ENCODE measurements around the gene DMRTA2. TPM values are rescaled to one million over a fixed set of nuclear protein-coding genes. Genes with fewer than 3 reads are reported as not detected.

DMRTA2 gene
- total and polyA plus RNA-seq, 9 of the 15 experiments (the other 6 are each of a cell fraction or from before 2014, with no cell fraction given), result not detected

DNA sequence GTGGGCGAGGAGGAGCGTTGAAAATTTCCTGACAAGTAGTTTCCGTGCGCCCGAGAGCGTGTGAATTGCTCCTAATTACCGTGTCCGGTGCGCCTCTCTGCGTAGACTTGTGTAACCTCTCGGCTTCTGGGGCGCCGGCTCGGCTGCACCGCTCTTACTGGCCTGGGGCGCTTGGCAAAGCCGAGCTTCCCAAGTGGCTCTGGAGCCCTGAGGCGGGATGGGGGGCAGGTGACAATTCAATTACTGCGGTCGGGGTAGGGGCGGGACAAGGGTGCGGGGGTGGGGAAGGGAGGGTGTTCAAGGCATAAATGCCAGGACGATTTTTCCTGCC, 392 bp upstream of the DMRTA2 start:
- POLR2A ChIA-PET, result interaction anchor here (0.6 to 2.3 kb wide), 4 partner anchors 9 to 1182 kb away, joined by 3 to 8 read pairs (median 4); no protein-coding TSS in a partner anchor
- CTCF ChIA-PET (ENCODE audit: low intra/inter-chr PET ratio), result no interaction called here
- peaks cover 76 to 94% of the 10 kb centered on the region in 2 experiments for H3K27me3 ChIP-seq (ENCODE audit: control insufficient read depth in 2 of 2, insufficient read depth in 2 of 2, low read length in 2 of 2)
- no peaks in the 10 kb centered on the region; the same call in 1 of the 2 replicates for H4K20me1 ChIP-seq (replicated peaks; ENCODE audit: control insufficient read depth, insufficient read depth, low read length)
- no peaks in the 10 kb centered on the region for H3K9me1 ChIP-seq (ENCODE audit: control insufficient read depth, insufficient read depth, low read length)
- no peak overlapping the region for H3K4me3 ChIP-seq
- no peak for FAIRE-seq
- no peak for ATAC-seq
- no TSS peak for BruUV-seq (replicated peaks)
- no peak overlapping the region for H3K9ac ChIP-seq (ENCODE audit: insufficient read depth in 1 of 2, low read depth in 2 of 2, low read length in 2 of 2)
- H3K36me3 ChIP-seq (ENCODE audit: control insufficient read depth, insufficient read depth, low read length), result no peaks in the 10 kb centered on the region
- no peak overlapping the region for H3K4me2 ChIP-seq (ENCODE audit: insufficient read depth, low read length)
- H3K79me2 ChIP-seq (ENCODE audit: control insufficient read depth, insufficient read depth, low read length), result no peaks in the 10 kb centered on the region
- WGBS (ENCODE audit: insufficient coverage, low coverage, missing lambda C conversion rate), result 15% methylated on average over 18 of the region's 23 CpGs
- no peak for DNase-seq (ENCODE audit: extremely low read depth in 1 of 4, low spot score in 3 of 4)
- H3K27ac ChIP-seq (ENCODE audit: extremely low read depth, low read depth, low read length), result no peak overlapping the region
- no peaks in the 10 kb centered on the region for H3K9me3 ChIP-seq (replicated peaks; ENCODE audit: control insufficient read depth, insufficient read depth, low read depth, low read length)
- in situ Hi-C loops (cut with MboI), result no loop called here
- intact Hi-C loops (cut with micrococcal nuclease), result no loop called here
- no peak overlapping the region for H2AFZ ChIP-seq (ENCODE audit: low read depth, low read length)
- H3K4me1 ChIP-seq (replicated peaks in 1 of 2; ENCODE audit: control insufficient read depth in 2 of 2, insufficient read depth in 2 of 2, low read length in 2 of 2), result peaks cover 0 to 41% of the 10 kb centered on the region in 2 experiments; a peak in 2 of 5 replicates
- no peak for TF ChIP-seq ZNF830 (CRISPR knock-in tag; IDR thresholded peaks at IDR 0.05)
- TF ChIP-seq BCL6 (CRISPR knock-in tag; IDR thresholded peaks at IDR 0.05), result no peak
- TF ChIP-seq, protein P1, sequence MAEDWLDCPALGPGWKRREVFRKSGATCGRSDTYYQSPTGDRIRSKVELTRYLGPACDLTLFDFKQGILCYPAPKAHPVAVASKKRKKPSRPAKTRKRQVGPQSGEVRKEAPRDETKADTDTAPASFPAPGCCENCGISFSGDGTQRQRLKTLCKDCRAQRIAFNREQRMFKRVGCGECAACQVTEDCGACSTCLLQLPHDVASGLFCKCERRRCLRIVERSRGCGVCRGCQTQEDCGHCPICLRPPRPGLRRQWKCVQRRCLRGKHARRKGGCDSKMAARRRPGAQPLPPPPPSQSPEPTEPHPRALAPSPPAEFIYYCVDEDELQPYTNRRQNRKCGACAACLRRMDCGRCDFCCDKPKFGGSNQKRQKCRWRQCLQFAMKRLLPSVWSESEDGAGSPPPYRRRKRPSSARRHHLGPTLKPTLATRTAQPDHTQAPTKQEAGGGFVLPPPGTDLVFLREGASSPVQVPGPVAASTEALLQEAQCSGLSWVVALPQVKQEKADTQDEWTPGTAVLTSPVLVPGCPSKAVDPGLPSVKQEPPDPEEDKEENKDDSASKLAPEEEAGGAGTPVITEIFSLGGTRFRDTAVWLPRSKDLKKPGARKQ (CRISPR knock-in tag; IDR thresholded peaks at IDR 0.05), result no peak
- TF ChIP-seq, protein P2, sequence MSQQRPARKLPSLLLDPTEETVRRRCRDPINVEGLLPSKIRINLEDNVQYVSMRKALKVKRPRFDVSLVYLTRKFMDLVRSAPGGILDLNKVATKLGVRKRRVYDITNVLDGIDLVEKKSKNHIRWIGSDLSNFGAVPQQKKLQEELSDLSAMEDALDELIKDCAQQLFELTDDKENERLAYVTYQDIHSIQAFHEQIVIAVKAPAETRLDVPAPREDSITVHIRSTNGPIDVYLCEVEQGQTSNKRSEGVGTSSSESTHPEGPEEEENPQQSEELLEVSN (IDR thresholded peaks at IDR 0.05; ENCODE audit: borderline replicate concordance in 1 of 2, extremely low read depth in 1 of 2, insufficient read depth in 1 of 2, insufficient read length in 1 of 2, low read depth in 1 of 2, low read length in 1 of 2, poor library complexity in 1 of 2, severe bottlenecking in 1 of 2), result no peak
- TF ChIP-seq, protein P3, sequence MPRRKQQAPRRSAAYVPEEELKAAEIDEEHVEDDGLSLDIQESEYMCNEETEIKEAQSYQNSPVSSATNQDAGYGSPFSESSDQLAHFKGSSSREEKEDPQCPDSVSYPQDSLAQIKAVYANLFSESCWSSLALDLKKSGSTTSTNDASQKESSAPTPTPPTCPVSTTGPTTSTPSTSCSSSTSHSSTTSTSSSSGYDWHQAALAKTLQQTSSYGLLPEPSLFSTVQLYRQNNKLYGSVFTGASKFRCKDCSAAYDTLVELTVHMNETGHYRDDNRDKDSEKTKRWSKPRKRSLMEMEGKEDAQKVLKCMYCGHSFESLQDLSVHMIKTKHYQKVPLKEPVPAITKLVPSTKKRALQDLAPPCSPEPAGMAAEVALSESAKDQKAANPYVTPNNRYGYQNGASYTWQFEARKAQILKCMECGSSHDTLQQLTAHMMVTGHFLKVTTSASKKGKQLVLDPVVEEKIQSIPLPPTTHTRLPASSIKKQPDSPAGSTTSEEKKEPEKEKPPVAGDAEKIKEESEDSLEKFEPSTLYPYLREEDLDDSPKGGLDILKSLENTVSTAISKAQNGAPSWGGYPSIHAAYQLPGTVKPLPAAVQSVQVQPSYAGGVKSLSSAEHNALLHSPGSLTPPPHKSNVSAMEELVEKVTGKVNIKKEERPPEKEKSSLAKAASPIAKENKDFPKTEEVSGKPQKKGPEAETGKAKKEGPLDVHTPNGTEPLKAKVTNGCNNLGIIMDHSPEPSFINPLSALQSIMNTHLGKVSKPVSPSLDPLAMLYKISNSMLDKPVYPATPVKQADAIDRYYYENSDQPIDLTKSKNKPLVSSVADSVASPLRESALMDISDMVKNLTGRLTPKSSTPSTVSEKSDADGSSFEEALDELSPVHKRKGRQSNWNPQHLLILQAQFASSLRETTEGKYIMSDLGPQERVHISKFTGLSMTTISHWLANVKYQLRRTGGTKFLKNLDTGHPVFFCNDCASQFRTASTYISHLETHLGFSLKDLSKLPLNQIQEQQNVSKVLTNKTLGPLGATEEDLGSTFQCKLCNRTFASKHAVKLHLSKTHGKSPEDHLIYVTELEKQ (CRISPR knock-in tag; IDR thresholded peaks at IDR 0.05), result no peak
- no peak for TF ChIP-seq SMARCA5 (IDR thresholded peaks at IDR 0.05)
- TF ChIP-seq FOS (IDR thresholded peaks at IDR 0.05; ENCODE audit: extremely low read depth, insufficient read length), result no peak
- TF ChIP-seq, protein P4, sequence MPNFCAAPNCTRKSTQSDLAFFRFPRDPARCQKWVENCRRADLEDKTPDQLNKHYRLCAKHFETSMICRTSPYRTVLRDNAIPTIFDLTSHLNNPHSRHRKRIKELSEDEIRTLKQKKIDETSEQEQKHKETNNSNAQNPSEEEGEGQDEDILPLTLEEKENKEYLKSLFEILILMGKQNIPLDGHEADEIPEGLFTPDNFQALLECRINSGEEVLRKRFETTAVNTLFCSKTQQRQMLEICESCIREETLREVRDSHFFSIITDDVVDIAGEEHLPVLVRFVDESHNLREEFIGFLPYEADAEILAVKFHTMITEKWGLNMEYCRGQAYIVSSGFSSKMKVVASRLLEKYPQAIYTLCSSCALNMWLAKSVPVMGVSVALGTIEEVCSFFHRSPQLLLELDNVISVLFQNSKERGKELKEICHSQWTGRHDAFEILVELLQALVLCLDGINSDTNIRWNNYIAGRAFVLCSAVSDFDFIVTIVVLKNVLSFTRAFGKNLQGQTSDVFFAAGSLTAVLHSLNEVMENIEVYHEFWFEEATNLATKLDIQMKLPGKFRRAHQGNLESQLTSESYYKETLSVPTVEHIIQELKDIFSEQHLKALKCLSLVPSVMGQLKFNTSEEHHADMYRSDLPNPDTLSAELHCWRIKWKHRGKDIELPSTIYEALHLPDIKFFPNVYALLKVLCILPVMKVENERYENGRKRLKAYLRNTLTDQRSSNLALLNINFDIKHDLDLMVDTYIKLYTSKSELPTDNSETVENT (CRISPR knock-in tag; IDR thresholded peaks at IDR 0.05), result no peak
- no peak for TF ChIP-seq EGR1 (conservative IDR thresholded peaks at IDR 0.05)
- no peak for TF ChIP-seq POLR2H (tag; IDR thresholded peaks at IDR 0.05; ENCODE audit: low read depth)
- no peak for TF ChIP-seq ZBTB17 (CRISPR knock-in tag; IDR thresholded peaks at IDR 0.05)
- TF ChIP-seq HEY1 (CRISPR knock-in tag; IDR thresholded peaks at IDR 0.05; ENCODE audit: borderline replicate concordance), result no peak
- no peak for TF ChIP-seq ZZZ3 (IDR thresholded peaks at IDR 0.05)
- TF ChIP-seq, protein P5, sequence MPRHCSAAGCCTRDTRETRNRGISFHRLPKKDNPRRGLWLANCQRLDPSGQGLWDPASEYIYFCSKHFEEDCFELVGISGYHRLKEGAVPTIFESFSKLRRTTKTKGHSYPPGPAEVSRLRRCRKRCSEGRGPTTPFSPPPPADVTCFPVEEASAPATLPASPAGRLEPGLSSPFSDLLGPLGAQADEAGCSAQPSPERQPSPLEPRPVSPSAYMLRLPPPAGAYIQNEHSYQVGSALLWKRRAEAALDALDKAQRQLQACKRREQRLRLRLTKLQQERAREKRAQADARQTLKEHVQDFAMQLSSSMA (CRISPR knock-in tag; IDR thresholded peaks at IDR 0.05), result no peak
